WTC11 (cell line): Measurements from ENCODE around the gene NCF2. TPM values are rescaled to one million over a fixed set of nuclear protein-coding genes. Genes with fewer than 3 reads are reported as not detected.
"Not testable (repeated sequence)": the region's sequence is repeated elsewhere in the genome, so short reads cannot be mapped to it uniquely, and the experiment has no call there.

Experiments used
- ATAC-seq: fragments of 200-7000 bp; cut with Tn5 transposase; 2 replicates; pipeline ENCODE4 v1.10.0; 2021; ENCODE audit warnings: mild to moderate bottlenecking, moderate library complexity
- CTCF ChIA-PET: fragments of 300-600 bp; sonication (Branson Sonifier 250); formaldehyde crosslinking; loops from one replicate; lab custom pipeline; 2021; ENCODE audit warnings: antibody characterized with exemption; lab: Charles Lee
- POLR2A ChIA-PET: fragments of 350-600 bp; sonication (Branson Sonifier 250); formaldehyde crosslinking; loops from one replicate; lab custom pipeline; 2021; ENCODE audit warnings: antibody characterized with exemption; lab: Charles Lee
- DNase-seq: peaks from one replicate; pipeline ENCODE4 v3.0.0; 2021; ENCODE audit warnings: low spot score
- H3K27ac Mint-ChIP-seq: 2 replicates; pipeline ENCODE4 v1.8.0; 2021; ENCODE audit warnings: mixed read lengths
- H3K27me3 Mint-ChIP-seq: 2 replicates; pipeline ENCODE4 v1.8.0; 2021; ENCODE audit warnings: low read depth, mild to moderate bottlenecking, moderate library complexity, mixed read lengths
- H3K36me3 Mint-ChIP-seq: 2 replicates; pipeline ENCODE4 v1.8.0; 2021; ENCODE audit warnings: mixed read lengths
- H3K4me1 Mint-ChIP-seq: 2 replicates; pipeline ENCODE4 v1.8.0; 2022; ENCODE audit warnings: mixed read lengths
- H3K4me3 Mint-ChIP-seq: 2 replicates; pipeline ENCODE4 v1.8.0; 2021; ENCODE audit warnings: mild to moderate bottlenecking, moderate library complexity, mixed read lengths
- H3K9me3 Mint-ChIP-seq: 2 replicates; pipeline ENCODE4 v1.8.0; 2021; ENCODE audit warnings: mixed read lengths
- AR ChIP-seq: fragments of 250-450 bp; sonication (Bioruptor Pico); IDR thresholded peaks from 2 replicates; pipeline ENCODE4 v1.9.0; 2021; ENCODE audit warnings: mild to moderate bottlenecking
- ATF3 ChIP-seq: sonication (generic); formaldehyde crosslinking; conservative IDR thresholded peaks from 2 replicates; pipeline ENCODE4 v1.8.1; 2022; ENCODE audit warnings: mild to moderate bottlenecking, missing genetic modification reagents
- FOXK1 ChIP-seq: sonication (generic); formaldehyde crosslinking; IDR thresholded peaks from 2 replicates; pipeline ENCODE4 v1.8.0; 2022; ENCODE audit warnings: mild to moderate bottlenecking, moderate library complexity, missing genetic modification reagents
- GTF2I ChIP-seq: fragments of 250-450 bp; sonication (Bioruptor Pico); conservative IDR thresholded peaks from 2 replicates; pipeline ENCODE4 v1.4.0; 2021; ENCODE audit warnings: mild to moderate bottlenecking
- IRF1 ChIP-seq: sonication (generic); formaldehyde crosslinking; IDR thresholded peaks from 2 replicates; pipeline ENCODE4 v1.8.0; 2023; ENCODE audit warnings: missing genetic modification reagents
- JUN ChIP-seq: sonication (generic); formaldehyde crosslinking; IDR thresholded peaks from 2 replicates; pipeline ENCODE4 v1.8.0; 2023; ENCODE audit warnings: mild to moderate bottlenecking, missing genetic modification reagents
- MXD4 ChIP-seq: fragments of 250-450 bp; sonication (Bioruptor Pico); IDR thresholded peaks from 2 replicates; pipeline ENCODE4 v1.8.0; 2021; ENCODE audit warnings: mild to moderate bottlenecking, moderate library complexity, borderline replicate concordance
- NFE2L1 ChIP-seq: sonication (generic); formaldehyde crosslinking; IDR thresholded peaks from 2 replicates; pipeline ENCODE4 v1.8.1; 2023; ENCODE audit warnings: missing genetic modification reagents
- NR1H2 ChIP-seq: sonication (generic); formaldehyde crosslinking; IDR thresholded peaks from 2 replicates; pipeline ENCODE4 v1.9.0; 2021; ENCODE audit warnings: mild to moderate bottlenecking, moderate library complexity, missing genetic modification reagents
- NR3C1 ChIP-seq: sonication (generic); formaldehyde crosslinking; conservative IDR thresholded peaks from 2 replicates; pipeline ENCODE4 v1.8.1; 2023; ENCODE audit warnings: low read depth, mild to moderate bottlenecking, missing genetic modification reagents
- SMAD4 ChIP-seq: sonication (generic); formaldehyde crosslinking; IDR thresholded peaks from 2 replicates; pipeline ENCODE4 v1.8.0; 2022; ENCODE audit warnings: mild to moderate bottlenecking, missing genetic modification reagents
- USF2 ChIP-seq: sonication (generic); formaldehyde crosslinking; IDR thresholded peaks from 2 replicates; pipeline ENCODE4 v1.8.1; 2023; ENCODE audit warnings: mild to moderate bottlenecking, missing genetic modification reagents, moderate library complexity
- ZNF317 ChIP-seq: sonication (generic); formaldehyde crosslinking; IDR thresholded peaks from 2 replicates; pipeline ENCODE4 v1.8.1; 2023; ENCODE audit warnings: low read depth, mild to moderate bottlenecking, moderate library complexity, missing genetic modification reagents, borderline replicate concordance
- ZNF512 ChIP-seq: sonication (generic); formaldehyde crosslinking; IDR thresholded peaks from 2 replicates; pipeline ENCODE4 v1.8.1; 2022; ENCODE audit warnings: missing genetic modification reagents, borderline replicate concordance
- total RNA-seq: library from RNA; stranded (reverse); gene quantifications from 3 replicates; pipeline ENCODE4 v1.2.3, GENCODE V29; 2021
- TF ChIP-seq, protein P1 (sequence below): fragments of 200-600 bp; IDR thresholded peaks from 2 replicates; pipeline ENCODE4 v1.8.0; 2022; ENCODE audit warnings: antibody characterized with exemption
- TF ChIP-seq, protein P2 (sequence below): sonication (generic); formaldehyde crosslinking; IDR thresholded peaks from 2 replicates; pipeline ENCODE4 v1.8.1; 2022; ENCODE audit warnings: low read depth, mild to moderate bottlenecking, moderate library complexity, missing genetic modification reagents, borderline replicate concordance
- TF ChIP-seq, protein P3 (sequence below): fragments of 250-450 bp; sonication (Bioruptor Pico); IDR thresholded peaks from 2 replicates; pipeline ENCODE4 v2.1.2; 2022; ENCODE audit warnings: mild to moderate bottlenecking, moderate library complexity

Gene NCF2
- total RNA-seq, 1 experiment from 2014 or later: 0.52 TPM

GRCh38 chr1:183619781-183620180, 29.5 kb upstream of the NCF2 start:
- H3K27ac Mint-ChIP-seq: peak overlapping the region; percentile 24; the same call in 1 of the 2 replicates
- no peaks in the 10 kb centered on the region; the same call in 1 of the 2 replicates for H3K36me3 Mint-ChIP-seq
- H3K4me3 Mint-ChIP-seq: no peak overlapping the region
- peaks cover 53% of the 10 kb centered on the region for H3K4me1 Mint-ChIP-seq
- CTCF ChIA-PET: no interaction called here
- ATAC-seq (no peak), DNase-seq (no peak)
- no peaks in the 10 kb centered on the region for H3K9me3 Mint-ChIP-seq
- TF ChIP-seq MXD4 (no peak), NR3C1 (CRISPR knock-in tag) (no peak)
- TF ChIP-seq, protein P1, sequence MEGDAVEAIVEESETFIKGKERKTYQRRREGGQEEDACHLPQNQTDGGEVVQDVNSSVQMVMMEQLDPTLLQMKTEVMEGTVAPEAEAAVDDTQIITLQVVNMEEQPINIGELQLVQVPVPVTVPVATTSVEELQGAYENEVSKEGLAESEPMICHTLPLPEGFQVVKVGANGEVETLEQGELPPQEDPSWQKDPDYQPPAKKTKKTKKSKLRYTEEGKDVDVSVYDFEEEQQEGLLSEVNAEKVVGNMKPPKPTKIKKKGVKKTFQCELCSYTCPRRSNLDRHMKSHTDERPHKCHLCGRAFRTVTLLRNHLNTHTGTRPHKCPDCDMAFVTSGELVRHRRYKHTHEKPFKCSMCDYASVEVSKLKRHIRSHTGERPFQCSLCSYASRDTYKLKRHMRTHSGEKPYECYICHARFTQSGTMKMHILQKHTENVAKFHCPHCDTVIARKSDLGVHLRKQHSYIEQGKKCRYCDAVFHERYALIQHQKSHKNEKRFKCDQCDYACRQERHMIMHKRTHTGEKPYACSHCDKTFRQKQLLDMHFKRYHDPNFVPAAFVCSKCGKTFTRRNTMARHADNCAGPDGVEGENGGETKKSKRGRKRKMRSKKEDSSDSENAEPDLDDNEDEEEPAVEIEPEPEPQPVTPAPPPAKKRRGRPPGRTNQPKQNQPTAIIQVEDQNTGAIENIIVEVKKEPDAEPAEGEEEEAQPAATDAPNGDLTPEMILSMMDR: no peak
- POLR2A ChIA-PET: no interaction called here
- H3K27me3 Mint-ChIP-seq: peaks cover 2% of the 10 kb centered on the region; the same call in 1 of the 2 replicates

- H3K27me3 Mint-ChIP-seq, CTCF ChIA-PET, H3K4me3 Mint-ChIP-seq, POLR2A ChIA-PET, ATAC-seq, H3K36me3 Mint-ChIP-seq, H3K27ac Mint-ChIP-seq, DNase-seq, H3K9me3 Mint-ChIP-seq: not testable (repeated sequence)
- H3K4me1 Mint-ChIP-seq: peaks cover 54% of the 10 kb centered on the region
These were observed 27.9 kb upstream of the NCF2 start for GRCh38 chr1:183618202-183618601.

DNA sequence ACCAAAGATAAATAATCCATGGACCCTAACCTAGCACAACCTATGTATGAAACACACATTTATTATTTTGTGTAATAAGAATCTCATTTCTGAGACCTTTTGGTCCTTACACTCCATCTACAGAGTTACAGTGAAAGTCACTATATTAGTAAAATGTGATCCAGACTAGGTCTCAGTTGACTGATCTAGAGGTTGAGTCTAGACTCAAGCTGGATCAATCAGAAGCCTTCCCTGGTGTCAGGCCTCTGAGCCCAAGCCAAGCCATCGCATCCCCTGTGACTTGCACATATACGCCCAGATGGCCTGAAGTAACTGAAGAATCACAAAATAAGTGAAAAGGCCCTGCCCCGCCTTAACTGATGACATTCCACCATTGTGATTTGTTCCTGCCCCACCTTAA, 22.7 kb upstream of the NCF2 start:
- CTCF ChIA-PET, POLR2A ChIA-PET, H3K27me3 Mint-ChIP-seq, DNase-seq, H3K4me3 Mint-ChIP-seq, ATAC-seq, H3K27ac Mint-ChIP-seq, H3K36me3 Mint-ChIP-seq: not testable (repeated sequence)
- peaks cover 13% of the 10 kb centered on the region for H3K9me3 Mint-ChIP-seq
- H3K4me1 Mint-ChIP-seq: peaks cover 11% of the 10 kb centered on the region

DNA sequence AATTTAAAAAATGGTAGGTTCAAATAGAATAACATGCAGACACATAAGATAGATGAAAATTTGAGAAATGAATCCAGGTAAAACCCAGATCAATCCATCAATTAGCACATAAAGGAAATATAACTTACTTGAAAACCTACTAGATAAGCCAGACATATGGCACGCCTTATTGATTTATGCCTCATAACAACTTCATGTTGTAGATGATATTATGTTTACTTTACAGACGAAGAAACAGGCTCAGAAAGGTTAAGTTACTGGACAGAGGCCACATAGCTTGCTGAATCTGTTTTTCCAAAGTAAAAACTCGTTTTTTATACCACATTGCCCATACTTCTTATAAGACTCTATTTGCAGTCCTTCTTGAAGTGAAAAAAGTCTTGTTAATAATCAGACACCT, 22.1 kb upstream of the NCF2 start:
- ChIA-PET CTCF (no interaction called here), POLR2A (no interaction called here)
- peaks cover 13% of the 10 kb centered on the region for H3K9me3 Mint-ChIP-seq
- H3K27me3 Mint-ChIP-seq: peaks cover 5% of the 10 kb centered on the region; the same call in 1 of the 2 replicates
- no peak overlapping the region for H3K4me3 Mint-ChIP-seq
- H3K36me3 Mint-ChIP-seq: peaks cover 3% of the 10 kb centered on the region; the same call in 1 of the 2 replicates
- peaks cover 8% of the 10 kb centered on the region for H3K4me1 Mint-ChIP-seq
- no peak overlapping the region for H3K27ac Mint-ChIP-seq
- no peak for ATAC-seq
- no peak for DNase-seq
- TF ChIP-seq IRF1 (CRISPR knock-in tag) (no peak), ATF3 (CRISPR knock-in tag) (no peak), AR (no peak), ZNF317 (CRISPR knock-in tag) (no peak), JUN (CRISPR knock-in tag) (no peak), NR1H2 (CRISPR knock-in tag) (no peak), GTF2I (CRISPR knock-in tag) (no peak), NFE2L1 (CRISPR knock-in tag) (no peak), ZNF512 (no peak), USF2 (CRISPR knock-in tag) (no peak), SMAD4 (CRISPR knock-in tag) (no peak), FOXK1 (CRISPR knock-in tag) (no peak)
- TF ChIP-seq, protein P2, sequence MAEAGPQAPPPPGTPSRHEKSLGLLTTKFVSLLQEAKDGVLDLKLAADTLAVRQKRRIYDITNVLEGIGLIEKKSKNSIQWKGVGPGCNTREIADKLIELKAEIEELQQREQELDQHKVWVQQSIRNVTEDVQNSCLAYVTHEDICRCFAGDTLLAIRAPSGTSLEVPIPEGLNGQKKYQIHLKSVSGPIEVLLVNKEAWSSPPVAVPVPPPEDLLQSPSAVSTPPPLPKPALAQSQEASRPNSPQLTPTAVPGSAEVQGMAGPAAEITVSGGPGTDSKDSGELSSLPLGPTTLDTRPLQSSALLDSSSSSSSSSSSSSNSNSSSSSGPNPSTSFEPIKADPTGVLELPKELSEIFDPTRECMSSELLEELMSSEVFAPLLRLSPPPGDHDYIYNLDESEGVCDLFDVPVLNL: no peak
- TF ChIP-seq, protein P3, sequence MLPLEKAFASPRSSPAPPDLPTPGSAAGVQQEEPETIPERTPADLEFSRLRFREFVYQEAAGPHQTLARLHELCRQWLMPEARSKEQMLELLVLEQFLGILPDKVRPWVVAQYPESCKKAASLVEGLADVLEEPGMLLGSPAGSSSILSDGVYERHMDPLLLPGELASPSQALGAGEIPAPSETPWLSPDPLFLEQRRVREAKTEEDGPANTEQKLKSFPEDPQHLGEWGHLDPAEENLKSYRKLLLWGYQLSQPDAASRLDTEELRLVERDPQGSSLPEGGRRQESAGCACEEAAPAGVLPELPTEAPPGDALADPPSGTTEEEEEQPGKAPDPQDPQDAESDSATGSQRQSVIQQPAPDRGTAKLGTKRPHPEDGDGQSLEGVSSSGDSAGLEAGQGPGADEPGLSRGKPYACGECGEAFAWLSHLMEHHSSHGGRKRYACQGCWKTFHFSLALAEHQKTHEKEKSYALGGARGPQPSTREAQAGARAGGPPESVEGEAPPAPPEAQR: no peak
